Measurements from ENCODE around the gene CRTAC1. TPM values are rescaled to one million over a fixed set of nuclear protein-coding genes. Genes with fewer than 3 reads are reported as not detected.

Gene CRTAC1
- total and polyA plus RNA-seq, 10 of the 15 experiments (the other 5 are each of a cell fraction or from before 2014, with no cell fraction given), result 0.10 TPM; not detected in 9

DNA sequence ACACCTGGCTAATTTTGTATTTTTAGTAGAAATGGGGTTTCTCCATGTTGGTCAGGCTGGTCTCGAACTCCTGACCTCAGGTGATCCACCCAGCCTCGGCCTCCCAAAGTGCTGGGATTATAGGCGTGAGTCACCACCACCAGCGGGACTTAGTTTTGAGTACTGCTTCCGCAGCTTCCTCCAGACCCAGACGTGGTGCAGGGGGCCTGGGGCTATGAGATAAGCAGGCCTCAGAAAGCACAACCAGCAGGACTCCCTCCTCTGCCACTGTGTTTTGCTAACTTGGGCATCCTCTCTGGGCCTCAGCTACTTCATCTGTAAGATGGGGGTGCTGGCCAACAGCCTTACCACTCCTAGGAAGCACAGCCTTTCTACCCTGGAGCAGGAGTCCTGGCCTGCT is 143.0 kb downstream of the CRTAC1 start:
- intact Hi-C loops (cut with micrococcal nuclease; ENCODE audit: unreplicated experiment) (no loop called here), in situ Hi-C loops (cut with MboI) (no loop called here)
- no peak overlapping the region for H3K27ac ChIP-seq (ENCODE audit: control insufficient read depth, insufficient read depth)
- H2AFZ ChIP-seq (ENCODE audit: control insufficient read depth, low read depth, low read length), result no peak overlapping the region
- H3K4me2 ChIP-seq (ENCODE audit: control insufficient read depth, insufficient read depth), result no peak overlapping the region
- no peaks in the 10 kb centered on the region for H3K79me2 ChIP-seq (ENCODE audit: control insufficient read depth, insufficient read depth, low read length)
- ChIA-PET CTCF (no interaction called here), SMC1A (ENCODE audit: uncharacterized antibody, unreplicated experiment) (no interaction called here), RAD21 (ENCODE audit: unreplicated experiment) (no interaction called here), POLR2A (no interaction called here)
- H4K20me1 ChIP-seq (ENCODE audit: control insufficient read depth, insufficient read depth), result no peaks in the 10 kb centered on the region
- no peaks in the 10 kb centered on the region for H3K36me3 ChIP-seq (ENCODE audit: control insufficient read depth in 2 of 2, insufficient read depth in 2 of 2, low read length in 1 of 2)
- FAIRE-seq (no peak), DNase-seq (ENCODE audit: low read depth, low spot score) (no peak), ATAC-seq (no peak)
- peaks cover 0 to 2% of the 10 kb centered on the region in 2 experiments; a peak in 2 of 4 replicates for H3K27me3 ChIP-seq (replicated peaks in 1 of 2; ENCODE audit: control insufficient read depth in 2 of 2, insufficient read depth in 2 of 2, low read length in 1 of 2)
- BruUV-seq (replicated peaks), result no TSS peak
- H3K4me3 ChIP-seq, result no peak overlapping the region
- WGBS (ENCODE audit: insufficient coverage, insufficient replicate concordance, low lambda C conversion rate, missing lambda C conversion rate), result 33% methylated on average over 6 of the region's 6 CpGs
- no peak for TF ChIP-seq FOS (IDR thresholded peaks at IDR 0.05; ENCODE audit: borderline replicate concordance, extremely low read depth, insufficient read length)
- no peak for TF ChIP-seq YBX1 (IDR thresholded peaks at IDR 0.05)
- TF ChIP-seq SMAD5 (IDR thresholded peaks at IDR 0.05; ENCODE audit: low read depth), result no peak
- no peak overlapping the region for H3K9ac ChIP-seq (ENCODE audit: control insufficient read depth, insufficient read depth, low read length)
- H3K9me3 ChIP-seq (replicated peaks; ENCODE audit: control insufficient read depth, insufficient read depth, low read length), result no peaks in the 10 kb centered on the region
- no peaks in the 10 kb centered on the region for H3K4me1 ChIP-seq (ENCODE audit: control insufficient read depth, insufficient read depth, low read length)

DNA sequence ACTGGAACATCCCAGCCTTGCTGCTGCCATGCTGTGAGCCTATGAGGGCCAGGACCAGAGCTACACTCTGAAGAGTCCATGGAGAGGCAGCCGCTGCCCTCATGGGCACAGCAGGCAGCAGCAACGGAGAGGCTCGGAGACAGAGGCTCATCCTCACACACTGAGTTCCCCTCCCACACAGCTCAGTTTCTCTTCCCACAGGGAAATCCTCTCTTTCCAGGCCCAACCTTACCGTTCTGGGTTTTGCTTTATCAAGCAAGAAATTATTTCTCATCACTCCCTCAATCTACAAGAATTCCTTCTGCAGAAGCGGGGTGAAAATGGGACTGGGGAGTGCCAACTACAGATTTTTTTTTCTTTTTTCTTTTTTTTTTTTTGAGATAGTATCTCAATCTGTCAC is 144.1 kb downstream of the CRTAC1 start:
- 62% methylated on average over 5 of the region's 5 CpGs for WGBS (ENCODE audit: insufficient coverage, insufficient replicate concordance, low lambda C conversion rate, missing lambda C conversion rate)
- Histone ChIP-seq H3K27me3 (replicated peaks in 1 of 2; ENCODE audit: control insufficient read depth in 2 of 2, insufficient read depth in 2 of 2, low read length in 1 of 2) (no peaks in the 10 kb centered on the region; a peak in 1 of 4 replicates), H3K9ac (ENCODE audit: control insufficient read depth, insufficient read depth, low read length) (no peak overlapping the region), H2AFZ (ENCODE audit: control insufficient read depth, low read depth, low read length) (no peak overlapping the region), H3K4me2 (ENCODE audit: control insufficient read depth, insufficient read depth) (no peak overlapping the region), H3K36me3 (ENCODE audit: control insufficient read depth in 2 of 2, insufficient read depth in 2 of 2, low read length in 1 of 2) (no peaks in the 10 kb centered on the region), H3K4me3 (no peak overlapping the region), H3K79me2 (ENCODE audit: control insufficient read depth, insufficient read depth, low read length) (no peaks in the 10 kb centered on the region), H3K9me3 (replicated peaks; ENCODE audit: control insufficient read depth, insufficient read depth, low read length) (no peaks in the 10 kb centered on the region), H4K20me1 (ENCODE audit: control insufficient read depth, insufficient read depth) (no peaks in the 10 kb centered on the region), H3K27ac (ENCODE audit: control insufficient read depth, insufficient read depth) (no peak overlapping the region), H3K4me1 (ENCODE audit: control insufficient read depth, insufficient read depth, low read length) (no peaks in the 10 kb centered on the region)
- ChIA-PET SMC1A (ENCODE audit: uncharacterized antibody, unreplicated experiment) (no interaction called here), RAD21 (ENCODE audit: unreplicated experiment) (no interaction called here), POLR2A (no interaction called here), CTCF (interaction anchor here (0.6 kb wide), 1 partner anchor 193 kb away, joined by 4 read pairs; no protein-coding TSS in a partner anchor)
- DNase-seq (ENCODE audit: low read depth, low spot score), result no peak
- TF ChIP-seq IRF4 (IDR thresholded peaks at IDR 0.05; ENCODE audit: low read depth, low read length), result no peak
- TF ChIP-seq POU2F2 (IDR thresholded peaks at IDR 0.05; ENCODE audit: borderline replicate concordance, low read depth, low read length), result no peak
- TF ChIP-seq HDAC2 (IDR thresholded peaks at IDR 0.05), result no peak
- FAIRE-seq, result no peak
- intact Hi-C loops (cut with micrococcal nuclease; ENCODE audit: unreplicated experiment), result no loop called here
- no peak for ATAC-seq
- BruUV-seq (replicated peaks), result no TSS peak
- in situ Hi-C loops (cut with MboI), result no loop called here

Measured in GM12878 (cell line).